Right cardiac atrium (tissue), 5 donors: Measurements from ENCODE around the gene HEXIM1. TPM values are rescaled to one million over a fixed set of nuclear protein-coding genes. Genes with fewer than 3 reads are reported as not detected.
A peak's percentile ranks its signal among the peaks of the same experiment; 100 is the strongest.

ENCODE experiments used
- ATAC-seq, 2 donors: fragments of 200-7000 bp; cut with Tn5 transposase; one replicate each; pipeline versions ENCODE4 v1.8.0 to v1.9.1; 2020; ENCODE audit warnings: moderate library complexity in 2 of 2, mild to moderate bottlenecking in 1 of 2
- DNase-seq, 3 donors: peaks; one replicate each; pipeline ENCODE4 v3.0.0-alpha.2; 2020
- H3K27ac ChIP-seq: one replicate; pipeline ENCODE4 v1.5.1; 2013; ENCODE audit warnings: mild to moderate bottlenecking, low read length, control low read depth, moderate library complexity
- H3K27me3 ChIP-seq: one replicate; pipeline ENCODE4 v1.6.1; 2013; ENCODE audit not compliant: control insufficient read depth, insufficient read depth
- H3K4me1 ChIP-seq: one replicate; pipeline ENCODE4 v1.6.1; 2013; ENCODE audit warnings: low read length; ENCODE audit not compliant: control insufficient read depth, insufficient read depth
- H3K4me3 ChIP-seq: one replicate; pipeline ENCODE4 v1.5.1; 2013; ENCODE audit warnings: low read length, control low read depth
- H3K9me3 ChIP-seq: one replicate; pipeline ENCODE4 v1.6.1; 2013; ENCODE audit warnings: low read length; ENCODE audit not compliant: control insufficient read depth
- WGBS: extraction: QIAGEN DNeasy Blood & Tissue Kit; methylation state at CpG from one replicate; pipeline ENCODE4 v1.1.7; 2013; 5-methylcytosine and 5-hydroxymethylcytosine counted together
- intact Hi-C, 4 donors: fragments of 100-400 bp; cut with DNase I; formaldehyde crosslinking; loops; one replicate each; pipeline versions ENCODE4 v1.11.0 to v1.14.0; 2022 to 2023
- long read RNA-seq, 4 donors: library from polyadenylated mRNA; unstranded; transcript quantifications; one replicate each; pipeline ENCODE4 v2.0.0, GENCODE V29; 2020 to 2021
- polyA plus RNA-seq: library from polyadenylated mRNA; stranded (reverse); fragments of 200-250 nt; gene quantifications from one replicate; pipeline ENCODE4 v1.2.3, GENCODE V29; 2013
- total RNA-seq, 4 donors: library from RNA; stranded (reverse); fragmentation: NEBNext Ultra II Directional; extraction: Animal tissue kit (Norgen Biotek cat#: 25700); gene quantifications; one replicate each; pipeline ENCODE4 v1.2.1, GENCODE V29; 2021
- donor health status: healthy with polysubstance abuse.
- donor health status: DM: no; HTN: yes; CAD: no.
- donor health status: DM: no; HTN: no; CAD: no.
- donor health status: DM: no; HTN: yes; CAD: no; lungs with severe emphysema.
- donor health status: DM: yes; HTN: yes; CAD: no.

HEXIM1 gene
- total RNA-seq (10 to 100 TPM; 37.1 to 42.6 (median 40.6) TPM), polyA plus RNA-seq (21.2 TPM)
- long read RNA-seq, donor 1, transcript HEXIM1-201 (1 exons, 3,600 nt): major isoform, 42 of 42 reads
- long read RNA-seq, donor 1, partial matches to known transcripts: 0 of 42 reads
- long read RNA-seq, donor 1, other reads (novel, unspliced or antisense): 0 of 42 reads
- long read RNA-seq, donor 2, transcript HEXIM1-201 (1 exons, 3,600 nt): major isoform, 28 of 28 reads
- long read RNA-seq, donor 2, partial matches to known transcripts: 0 of 28 reads
- long read RNA-seq, donor 2, other reads (novel, unspliced or antisense): 0 of 28 reads
- long read RNA-seq, donor 3, transcript HEXIM1-201 (1 exons, 3,600 nt): major isoform, 123 of 125 reads
- long read RNA-seq, donor 3, partial matches to known transcripts: 0 of 125 reads
- long read RNA-seq, donor 3, other reads (novel, unspliced or antisense): 2 of 125 reads
- long read RNA-seq, donor 4, transcript HEXIM1-201 (1 exons, 3,600 nt): major isoform, 28 of 30 reads
- long read RNA-seq, donor 4, partial matches to known transcripts: 0 of 30 reads
- long read RNA-seq, donor 4, other reads (novel, unspliced or antisense): 2 of 30 reads

- Histone ChIP-seq H3K27me3 (no peaks in the 10 kb centered on the region), H3K4me1 (peaks cover 9% of the 10 kb centered on the region), H3K9me3 (no peaks in the 10 kb centered on the region), H3K27ac (peak within 1 kb of the TSS; percentile 99), H3K4me3 (peak within 1 kb of the TSS; percentile 85)
- WGBS: under 1% methylated on average over 58 of the region's 58 CpGs
- intact Hi-C loops: loop anchor here in 3 of 4 donors (2.0 to 10.0 kb wide), 3 partner anchors 14 to 166 kb away; partner anchors contain the start of genes ACBD4 (in 1 of the 3) and MAP3K14 (in 1 of the 3)
- DNase-seq (peak; percentile 99 to 100 (median 100)), ATAC-seq (peak; percentile 83 to 85)
Measured at GRCh38 chr17:45148183-45149036, at the start of gene HEXIM1. HEXIM1 (plus strand) TSS chr17:45148475; CDS start chr17:45149191, 716 bp downstream.

- no peak overlapping the region for H3K4me3 ChIP-seq
- no peaks in the 10 kb centered on the region for H3K27me3 ChIP-seq
- peak; percentile 77 to 84 for ATAC-seq
- no peaks in the 10 kb centered on the region for H3K9me3 ChIP-seq
- DNase-seq: peak; percentile 86 to 96 (median 95)
- WGBS: 44% methylated on average over 9 of the region's 9 CpGs
- H3K4me1 ChIP-seq: peaks cover 4% of the 10 kb centered on the region
- H3K27ac ChIP-seq: no peak overlapping the region
- intact Hi-C loops: loop anchor here (2.0 to 10.0 kb wide), 5 partner anchors 33 to 184 kb away; partner anchors contain the start of genes PLCD3 (in 3 of the 4) and GFAP (in 2 of the 4)
Measured at GRCh38 chr17:45098869-45099616, 49.2 kb upstream of the HEXIM1 start.

- ATAC-seq (no peak), DNase-seq (no peak)
- intact Hi-C loops: no loop called here
- WGBS: 67% methylated on average over 9 of the region's 9 CpGs
- H3K4me1 ChIP-seq: peaks cover 6% of the 10 kb centered on the region
- H3K27me3 ChIP-seq: no peaks in the 10 kb centered on the region
- peak overlapping the region; percentile 54 for H3K27ac ChIP-seq
- H3K4me3 ChIP-seq: no peak overlapping the region
- H3K9me3 ChIP-seq: no peaks in the 10 kb centered on the region
Measured at GRCh38 chr17:45101546-45101882, 46.8 kb upstream of the HEXIM1 start.

GRCh38 chr17:45101883-45102811 is 46.1 kb upstream of the HEXIM1 start:
- no peaks in the 10 kb centered on the region for H3K27me3 ChIP-seq
- H3K27ac ChIP-seq: peak overlapping the region; percentile 54
- intact Hi-C loops: no loop called here
- H3K4me3 ChIP-seq: no peak overlapping the region
- no peak for ATAC-seq
- DNase-seq: peak in 2 of 3 donors; percentile 24 to 42
- 74% methylated on average over 12 of the region's 12 CpGs for WGBS
- no peaks in the 10 kb centered on the region for H3K9me3 ChIP-seq
- peaks cover 6% of the 10 kb centered on the region for H3K4me1 ChIP-seq

- H3K4me3 ChIP-seq: no peak overlapping the region
- ATAC-seq (no peak), DNase-seq (peak in 1 of 3 donors; percentile 36)
- no peaks in the 10 kb centered on the region for H3K9me3 ChIP-seq
- 69% methylated on average over 9 of the region's 9 CpGs for WGBS
- no peaks in the 10 kb centered on the region for H3K27me3 ChIP-seq
- intact Hi-C loops: no loop called here
- H3K4me1 ChIP-seq: peaks cover 6% of the 10 kb centered on the region
- H3K27ac ChIP-seq: peak overlapping the region; percentile 44
Measured at GRCh38 chr17:45102856-45103255, 45.4 kb upstream of the HEXIM1 start.

GRCh38 chr17:45103269-45103795 is 44.9 kb upstream of the HEXIM1 start:
- intact Hi-C loops: no loop called here
- Histone ChIP-seq H3K27ac (peak overlapping the region; percentile 79), H3K4me1 (peaks cover 6% of the 10 kb centered on the region), H3K27me3 (no peaks in the 10 kb centered on the region), H3K9me3 (no peaks in the 10 kb centered on the region), H3K4me3 (no peak overlapping the region)
- DNase-seq: peak in 1 of 3 donors; percentile 70
- peak; percentile 57 for ATAC-seq
- WGBS: 59% methylated on average over 9 of the region's 9 CpGs

- intact Hi-C loops: no loop called here
- Histone ChIP-seq H3K9me3 (no peaks in the 10 kb centered on the region), H3K27ac (peak overlapping the region; percentile 79), H3K27me3 (no peaks in the 10 kb centered on the region), H3K4me3 (no peak overlapping the region), H3K4me1 (peaks cover 6% of the 10 kb centered on the region)
- no peak for DNase-seq
- WGBS: 84% methylated on average over 8 of the region's 8 CpGs
- ATAC-seq: no peak
Measured at GRCh38 chr17:45104029-45104428, 44.2 kb upstream of the HEXIM1 start.

- Histone ChIP-seq H3K27me3 (no peaks in the 10 kb centered on the region), H3K27ac (peak overlapping the region; percentile 79), H3K4me1 (peaks cover 6% of the 10 kb centered on the region), H3K9me3 (no peaks in the 10 kb centered on the region), H3K4me3 (no peak overlapping the region)
- ATAC-seq (no peak), DNase-seq (peak in 2 of 3 donors; percentile 10 to 63)
- intact Hi-C loops: no loop called here
- 89% methylated on average over 6 of the region's 6 CpGs for WGBS
Measured at GRCh38 chr17:45104497-45104896, 43.8 kb upstream of the HEXIM1 start.

- intact Hi-C loops: no loop called here
- peaks cover 6% of the 10 kb centered on the region for H3K4me1 ChIP-seq
- DNase-seq (peak in 1 of 3 donors; percentile 49), ATAC-seq (no peak)
- H3K9me3 ChIP-seq: no peaks in the 10 kb centered on the region
- no peaks in the 10 kb centered on the region for H3K27me3 ChIP-seq
- peak overlapping the region; percentile 14 for H3K27ac ChIP-seq
- H3K4me3 ChIP-seq: no peak overlapping the region
- WGBS: 75% methylated on average over 17 of the region's 17 CpGs
Measured at GRCh38 chr17:45104907-45105624, 43.2 kb upstream of the HEXIM1 start.
